GM19455 (cell line): ENCODE measurements around the gene MAP3K1.
"Not testable (repeated sequence)": the region's sequence is repeated elsewhere in the genome, so short reads cannot be mapped to it uniquely, and the experiment has no call there.

Experiments used
- ATAC-seq: cut with Tn5 transposase; IDR thresholded peaks from one replicate; pipeline ENCODE4 v1.9.1; 2021; ENCODE audit not compliant: unreplicated experiment

The MAP3K1 gene

DNA sequence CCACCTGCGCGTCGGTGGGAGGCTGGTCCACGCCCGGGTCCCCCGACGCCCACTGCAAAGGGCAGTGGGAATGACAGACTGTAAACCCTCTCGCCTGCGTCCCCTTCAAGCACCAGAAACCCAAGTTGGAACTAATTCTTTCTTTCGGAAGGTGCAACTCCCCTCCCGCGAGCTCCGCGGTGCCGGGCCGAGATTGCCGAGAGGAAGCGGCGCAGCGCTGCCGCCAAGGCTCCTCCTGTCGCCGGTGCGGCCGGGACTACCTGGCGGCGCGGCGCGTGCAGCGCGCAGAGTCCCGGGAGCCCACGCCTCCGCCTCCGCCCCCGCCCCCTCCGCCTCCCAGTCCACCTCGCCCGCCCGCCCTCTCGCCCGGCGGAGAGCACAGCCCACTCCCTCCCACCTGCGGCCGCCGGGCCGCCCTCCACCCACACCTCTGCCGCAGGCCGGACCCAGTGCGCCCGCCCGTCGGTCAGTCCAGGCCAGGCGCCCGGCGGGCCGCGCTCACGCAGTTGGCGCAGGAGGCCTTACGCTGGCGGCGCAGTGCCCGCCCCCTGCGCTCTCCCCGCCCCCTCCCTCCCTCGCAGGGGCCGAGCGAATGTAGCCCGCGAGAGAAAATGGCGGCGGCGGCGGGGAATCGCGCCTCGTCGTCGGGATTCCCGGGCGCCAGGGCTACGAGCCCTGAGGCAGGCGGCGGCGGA lies at the start of gene MAP3K1:
Gene MAP3K1 (plus strand): TSS at position 587 of the 695 bp plus-strand sequence. CDS start 25 bp downstream, at position 612.
- peak; percentile 61 for ATAC-seq

DNA sequence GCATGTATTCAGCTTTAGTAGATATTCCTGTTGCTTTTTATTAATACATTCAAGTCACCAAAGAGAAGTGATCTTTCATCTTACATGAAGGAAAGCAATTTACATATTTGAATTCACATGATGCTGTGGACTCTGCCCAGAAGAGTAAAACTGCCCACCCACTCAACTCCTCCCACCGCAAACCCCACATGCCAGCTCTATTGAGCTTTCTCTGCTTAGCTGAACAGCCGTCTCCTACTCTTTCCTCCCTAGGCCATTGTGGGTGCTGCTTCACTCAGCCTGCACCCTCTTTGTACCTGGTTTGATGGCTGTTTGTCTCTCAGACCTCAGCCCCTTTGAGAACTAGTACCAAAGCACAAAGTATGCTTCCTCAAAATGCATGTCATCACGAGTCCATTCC lies 48.4 kb upstream of the MAP3K1 start:
- ATAC-seq = no peak

DNA sequence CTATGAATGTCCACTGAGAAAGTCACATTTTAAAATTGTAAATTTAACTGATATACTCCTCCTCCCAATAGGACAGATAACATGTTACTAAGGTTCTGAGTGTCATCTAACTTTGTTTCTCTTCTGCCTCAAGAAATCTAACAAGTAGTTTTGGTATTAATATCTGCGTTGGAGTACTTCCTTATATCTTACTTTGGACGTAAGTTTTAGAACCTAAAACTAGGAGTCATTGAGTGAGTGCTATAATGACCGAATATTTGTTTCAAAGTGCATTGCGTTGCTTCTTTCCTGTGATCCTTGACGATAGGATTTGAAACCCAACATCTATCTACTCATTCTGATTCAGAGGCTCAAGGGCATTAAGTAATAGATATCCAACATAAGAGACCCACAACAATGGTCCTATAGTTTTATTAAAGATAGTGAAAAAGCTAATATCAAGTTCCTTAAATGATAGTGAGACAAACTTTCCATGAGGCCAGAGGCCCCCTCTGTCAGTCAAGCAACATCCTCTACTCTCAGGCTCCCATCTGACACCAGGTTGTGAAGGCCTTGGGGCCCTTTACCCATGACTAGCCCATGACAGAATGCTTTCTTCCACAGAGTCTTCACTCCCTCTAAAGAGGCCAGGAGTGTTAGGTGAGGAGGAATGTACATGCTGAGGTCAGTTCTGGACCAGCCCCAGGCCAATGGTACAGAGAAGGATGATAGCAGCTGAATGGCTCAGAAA lies 45.3 kb upstream of the MAP3K1 start:
- no peak for ATAC-seq

DNA sequence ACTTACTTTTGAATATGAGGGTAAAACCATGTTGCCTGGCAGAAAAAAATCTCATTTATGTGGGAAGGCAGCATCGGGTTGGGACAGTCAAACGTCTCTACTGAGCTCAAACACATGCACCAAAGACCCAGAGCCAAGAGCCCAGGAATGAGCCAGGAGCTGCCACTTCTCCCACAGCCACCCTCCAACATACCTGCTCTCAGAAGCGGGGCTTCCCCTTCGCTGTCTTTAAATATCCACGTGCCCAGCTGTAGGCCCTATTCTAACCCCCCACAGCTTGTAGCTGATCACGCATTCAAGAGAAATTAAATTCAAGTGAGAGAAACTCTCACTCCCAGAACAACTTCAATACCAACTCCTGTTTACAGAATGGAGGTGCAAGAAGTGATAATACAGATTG lies 42.6 kb upstream of the MAP3K1 start:
- ATAC-seq = no peak

DNA sequence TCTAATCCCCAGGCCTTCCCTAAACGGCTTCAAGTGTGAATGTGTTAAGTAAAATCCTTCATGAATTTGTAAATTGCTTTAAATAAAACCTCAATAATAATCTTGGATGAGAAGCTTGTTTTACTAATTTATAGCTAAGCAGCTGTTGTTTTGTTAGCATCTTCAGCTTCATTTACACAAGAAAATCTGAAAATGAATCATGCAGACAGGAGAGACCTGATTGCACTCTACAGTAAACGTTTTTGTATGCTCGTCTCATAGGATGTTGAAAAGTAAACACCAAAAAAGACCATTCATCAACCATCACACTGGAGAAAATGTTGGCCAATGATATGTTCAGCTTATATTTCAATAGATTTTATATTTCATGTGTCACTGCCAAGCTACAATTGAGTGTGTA lies 40.4 kb upstream of the MAP3K1 start:
- no peak for ATAC-seq

DNA sequence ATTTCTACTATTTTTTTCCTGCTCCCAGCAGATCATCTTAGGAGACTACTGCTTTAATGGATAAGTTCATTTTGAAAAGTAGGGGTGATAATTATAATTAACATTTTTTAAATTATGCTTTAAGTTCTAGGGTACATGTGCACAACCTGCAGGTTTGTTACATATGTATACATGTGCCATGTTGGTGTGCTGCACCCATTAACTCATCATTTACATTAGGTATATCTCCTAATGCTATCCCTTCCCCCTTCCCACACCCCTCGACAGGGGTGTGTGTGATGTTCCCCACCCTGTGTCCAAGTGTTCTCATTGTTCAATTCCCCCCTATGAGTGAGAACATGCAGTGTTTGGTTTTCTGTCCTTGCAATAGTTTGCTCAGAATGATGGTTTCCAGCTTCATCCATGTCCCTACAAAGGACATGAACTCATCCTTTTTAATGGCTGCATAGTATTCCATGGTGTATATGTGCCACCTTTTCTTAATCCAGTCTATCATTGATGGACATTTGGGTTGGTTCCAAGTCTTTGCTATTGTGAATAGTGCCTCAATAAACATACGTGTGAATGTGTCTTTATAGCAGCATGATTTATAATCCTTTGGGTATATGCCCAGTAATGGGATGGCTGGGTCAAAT lies 39.0 kb upstream of the MAP3K1 start:
- not testable (repeated sequence) for ATAC-seq

DNA sequence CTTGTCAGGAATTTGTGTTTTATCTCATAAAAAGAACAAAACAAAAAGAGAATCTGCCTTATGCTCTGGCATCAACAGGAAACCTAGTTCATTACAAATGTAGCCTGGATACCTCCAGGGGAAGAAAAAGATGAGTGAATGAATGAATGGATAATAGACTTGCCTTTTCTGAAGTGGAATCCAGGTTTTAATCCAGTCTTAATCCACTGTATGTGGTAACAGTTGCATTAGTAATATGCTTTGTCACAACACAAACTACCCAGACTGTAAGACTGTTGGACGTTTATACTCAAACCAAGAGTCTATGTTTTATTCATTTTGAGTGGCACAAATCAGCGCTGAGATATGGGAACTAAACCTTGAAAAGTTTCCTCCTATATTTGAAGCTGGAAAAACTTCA lies 32.1 kb upstream of the MAP3K1 start:
- no peak for ATAC-seq

DNA sequence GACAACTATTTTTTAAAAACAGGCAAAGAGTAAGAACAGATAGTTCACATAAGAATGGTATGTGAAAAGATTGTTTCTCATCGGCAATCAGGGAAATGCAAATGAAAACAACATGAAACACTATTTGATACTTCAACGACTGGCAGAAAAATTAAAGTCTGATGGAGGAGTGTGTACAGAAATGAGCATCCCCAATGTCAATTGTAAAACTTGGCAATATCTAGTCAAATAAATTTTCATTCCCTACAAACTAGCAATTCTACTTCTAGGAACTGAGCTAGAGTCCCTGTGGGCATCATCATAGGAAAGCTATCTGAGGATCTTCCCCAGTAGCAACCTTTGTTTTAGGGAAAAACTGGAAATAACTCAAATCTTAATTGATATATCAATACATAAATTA lies 29.0 kb upstream of the MAP3K1 start:
- no peak for ATAC-seq

DNA sequence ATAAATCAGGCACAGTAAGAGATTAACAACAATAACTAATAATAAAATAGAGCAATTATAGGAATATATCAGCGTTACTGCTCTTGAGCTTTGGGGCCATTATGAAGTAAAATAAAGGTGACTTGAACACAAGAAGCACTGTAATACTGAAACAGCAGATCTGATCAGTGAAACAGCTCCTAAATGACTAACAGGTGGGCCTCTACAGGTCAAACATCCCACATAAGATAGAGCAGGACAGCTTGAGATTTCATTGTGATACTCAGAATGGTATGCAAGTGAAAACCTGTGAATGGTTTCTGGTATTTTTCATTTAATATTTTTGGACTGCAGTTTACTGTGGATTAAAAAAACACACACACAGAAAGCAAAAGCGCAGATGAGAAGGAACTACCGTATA lies 24.0 kb upstream of the MAP3K1 start:
- ATAC-seq = no peak

DNA sequence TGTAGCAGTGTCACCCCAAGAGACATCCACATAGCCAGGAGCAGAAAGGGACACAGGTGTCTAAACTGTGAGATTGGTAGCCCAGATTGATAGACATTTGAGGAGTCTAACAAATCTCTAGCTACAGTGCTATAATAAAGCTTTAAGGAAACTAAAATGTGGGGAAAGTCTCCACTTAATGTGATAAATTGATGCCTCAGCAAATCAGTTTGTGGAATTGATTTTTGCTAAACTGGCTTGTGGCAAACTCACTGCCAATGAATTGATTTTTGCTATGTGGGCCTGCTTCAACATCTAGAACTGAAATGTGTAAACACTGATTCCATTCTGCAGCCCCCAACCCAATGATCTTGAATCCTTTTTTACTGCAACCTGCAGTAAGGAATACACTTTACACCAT lies 16.8 kb upstream of the MAP3K1 start:
- no peak for ATAC-seq

DNA sequence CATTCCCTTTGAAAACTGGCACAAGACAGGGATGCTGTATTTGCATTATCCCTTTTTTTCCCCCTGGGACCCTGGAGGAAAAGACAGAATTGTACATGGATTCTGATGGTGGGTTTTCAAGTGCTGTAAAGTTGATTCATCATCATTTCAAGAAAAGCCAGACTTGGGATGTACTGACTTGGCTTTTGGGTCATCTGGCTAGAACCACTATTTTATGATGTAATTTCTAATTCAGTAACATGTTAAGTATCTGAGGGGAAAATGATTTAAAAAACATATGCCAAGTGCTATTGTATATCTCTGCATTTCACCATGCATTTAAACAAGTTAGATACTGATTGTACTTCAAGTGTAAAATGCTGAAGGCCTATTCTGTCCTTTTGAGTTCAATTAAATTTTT lies 15.2 kb upstream of the MAP3K1 start:
- ATAC-seq = no peak

DNA sequence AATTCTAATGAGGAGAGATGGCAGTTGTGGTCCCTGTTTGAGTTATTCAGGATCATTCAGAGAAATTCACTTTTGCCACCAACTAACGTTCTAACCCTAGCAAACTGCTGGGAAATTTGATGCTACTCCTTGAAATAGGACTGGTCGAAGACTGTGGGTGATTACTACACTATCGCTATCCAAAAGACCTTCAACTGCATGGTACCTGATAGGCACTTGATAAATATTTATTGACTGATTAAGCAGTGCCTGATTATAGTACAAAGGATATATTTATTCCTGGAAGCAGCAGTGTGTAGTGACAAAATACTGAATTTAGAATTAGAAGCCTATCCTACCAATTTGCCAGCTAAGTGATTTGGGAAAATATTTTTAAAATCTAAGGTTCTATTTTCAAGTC lies 14.1 kb upstream of the MAP3K1 start:
- no peak for ATAC-seq

DNA sequence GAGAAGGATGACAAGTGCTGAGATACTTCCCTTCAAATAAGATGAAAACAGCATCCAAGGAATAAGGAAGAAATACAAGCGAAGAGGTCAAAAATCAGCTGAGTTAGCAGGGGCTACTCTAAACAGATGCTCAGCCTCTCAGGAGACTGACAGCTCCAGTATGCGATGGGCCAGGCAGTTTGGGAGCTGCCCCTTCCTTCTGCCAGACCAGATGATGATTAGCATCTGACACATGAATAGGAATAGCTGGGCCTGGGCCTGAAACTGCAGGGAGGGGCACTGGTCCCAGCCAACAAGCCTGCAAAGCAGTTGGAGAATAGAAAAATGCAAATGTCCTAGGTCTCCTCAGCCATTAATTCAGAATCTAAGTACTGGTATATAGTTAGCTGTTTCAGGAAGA lies 13.1 kb upstream of the MAP3K1 start:
- no peak for ATAC-seq

DNA sequence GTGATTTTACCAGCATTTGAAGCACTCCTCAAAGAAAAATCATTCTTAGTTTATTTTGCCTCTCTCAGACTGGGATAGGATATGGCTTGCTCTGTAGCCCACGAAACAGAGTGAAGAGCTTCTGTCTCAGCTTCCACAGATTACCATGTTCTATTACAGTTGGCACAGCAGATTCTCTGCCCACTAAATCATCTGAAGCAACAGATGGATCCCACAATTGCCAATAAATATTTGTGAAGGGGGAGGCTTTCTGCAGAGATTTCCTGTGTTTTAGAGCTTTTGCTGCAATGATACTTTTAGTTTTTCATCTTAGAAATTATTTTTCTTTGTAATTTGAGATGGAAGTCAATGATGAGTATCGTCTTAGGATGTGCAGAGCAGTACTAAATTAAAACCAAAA lies 12.3 kb upstream of the MAP3K1 start:
- no peak for ATAC-seq

DNA sequence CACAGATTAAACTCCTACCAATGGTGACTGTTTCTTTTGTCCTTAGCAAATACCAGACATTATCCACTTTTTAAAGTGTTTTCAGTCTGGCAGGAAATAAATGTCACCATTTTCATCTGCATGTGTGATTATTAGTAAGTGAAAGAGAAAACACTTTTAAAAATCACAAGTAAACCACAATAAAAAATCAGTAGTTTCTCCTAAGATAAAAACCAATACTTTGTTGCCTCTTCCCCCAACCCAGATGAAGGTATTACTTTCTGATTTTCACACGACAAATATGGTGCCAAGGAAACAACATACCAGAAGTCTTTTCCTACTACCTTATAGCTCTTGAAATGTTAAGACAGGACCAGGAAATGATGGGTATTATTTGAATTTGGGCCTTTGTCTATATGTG lies 11.5 kb upstream of the MAP3K1 start:
- no peak for ATAC-seq

DNA sequence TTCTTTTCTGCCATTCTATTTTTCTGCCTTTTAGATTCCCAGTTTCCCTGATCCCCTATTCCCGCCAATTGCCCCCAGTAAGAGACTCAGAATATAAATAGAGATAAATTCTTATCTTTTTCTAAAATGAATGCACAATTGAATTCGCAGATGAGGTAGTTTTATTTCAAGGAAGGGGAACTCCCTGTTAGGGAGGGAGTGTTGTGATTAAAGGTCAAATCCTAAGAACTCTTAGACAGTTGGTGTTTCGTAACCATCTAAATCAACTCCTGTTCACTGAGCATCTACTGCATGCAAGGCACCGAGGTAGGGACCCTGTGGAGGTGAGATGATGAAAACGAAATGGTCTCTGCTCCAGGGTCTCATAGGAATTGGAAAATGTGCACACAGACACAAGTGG lies 7.7 kb upstream of the MAP3K1 start:
- no peak for ATAC-seq

DNA sequence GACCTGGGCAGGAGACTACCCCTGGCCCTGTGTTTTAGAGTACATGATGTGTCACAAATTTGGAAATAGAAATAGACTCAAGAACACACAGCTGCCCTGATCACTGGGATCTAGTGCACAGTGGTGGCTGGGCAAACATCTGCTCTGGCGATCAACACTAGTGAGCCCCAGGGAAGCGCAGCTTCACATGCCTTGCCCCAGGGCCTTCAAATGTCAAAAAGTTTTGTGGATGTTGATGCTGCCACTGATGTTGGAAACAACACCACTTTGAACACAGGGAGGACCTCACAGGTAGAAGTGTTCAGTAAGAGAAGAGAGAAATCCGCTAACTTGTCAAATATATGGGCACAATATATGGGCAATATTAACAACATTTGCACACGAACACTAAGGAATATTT lies 7.1 kb upstream of the MAP3K1 start:
- ATAC-seq = no peak

DNA sequence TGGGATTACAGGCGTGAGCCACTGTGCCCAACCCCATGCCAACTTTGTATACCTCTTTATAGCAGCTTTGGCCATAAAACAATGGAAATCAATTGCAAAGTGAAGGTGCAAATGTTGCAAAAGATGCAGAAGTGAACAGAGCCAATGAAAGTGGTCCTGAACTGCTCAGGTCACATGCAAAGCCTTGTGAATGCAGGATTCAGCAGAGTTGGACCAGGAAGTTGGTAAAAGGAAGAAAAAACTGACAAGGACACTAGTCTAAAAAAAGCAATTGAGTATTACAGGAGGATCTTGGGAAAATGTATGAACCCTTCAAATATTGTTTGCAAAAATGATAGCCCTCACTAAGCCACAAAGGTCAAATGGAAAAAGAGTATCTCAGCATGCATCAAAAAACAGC lies 4.5 kb upstream of the MAP3K1 start:
- no peak for ATAC-seq

DNA sequence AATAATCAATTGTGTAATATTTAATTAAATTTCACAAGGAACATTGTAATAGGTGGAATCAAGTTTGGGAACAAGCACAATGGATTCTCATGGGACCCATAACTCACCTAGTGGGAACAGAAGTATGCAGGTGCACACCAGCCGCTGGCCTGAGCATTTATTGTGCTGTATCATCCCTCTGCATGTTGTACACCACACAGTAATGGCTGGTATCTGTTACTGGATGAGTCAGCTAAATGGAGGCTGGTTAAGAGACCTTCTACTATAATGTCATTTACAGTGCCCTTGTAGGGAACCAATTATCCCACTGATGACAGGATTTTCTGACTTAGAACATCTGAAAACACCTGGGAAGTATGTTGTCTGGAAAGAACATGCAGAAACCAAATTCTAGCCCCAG lies 3.2 kb upstream of the MAP3K1 start:
- ATAC-seq = no peak

DNA sequence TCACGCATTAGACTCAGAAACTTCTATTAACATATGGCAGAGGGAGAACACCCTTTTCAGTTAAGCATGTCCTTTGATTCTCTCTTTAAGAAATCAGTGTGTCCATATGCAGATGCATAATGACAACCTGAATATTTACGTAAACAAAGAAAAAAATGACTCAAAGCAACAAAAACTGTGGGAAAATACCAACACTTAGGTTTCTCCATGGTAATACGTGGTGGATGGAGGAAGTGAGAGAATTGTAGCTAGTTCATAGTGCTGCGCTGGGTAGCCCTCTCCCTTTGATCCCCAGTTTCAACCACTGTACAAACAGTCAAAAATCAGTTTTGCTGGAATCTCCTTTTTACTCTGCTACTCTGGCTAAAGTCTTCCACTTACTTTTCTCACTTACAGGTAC lies 2.0 kb upstream of the MAP3K1 start:
- no peak for ATAC-seq

DNA sequence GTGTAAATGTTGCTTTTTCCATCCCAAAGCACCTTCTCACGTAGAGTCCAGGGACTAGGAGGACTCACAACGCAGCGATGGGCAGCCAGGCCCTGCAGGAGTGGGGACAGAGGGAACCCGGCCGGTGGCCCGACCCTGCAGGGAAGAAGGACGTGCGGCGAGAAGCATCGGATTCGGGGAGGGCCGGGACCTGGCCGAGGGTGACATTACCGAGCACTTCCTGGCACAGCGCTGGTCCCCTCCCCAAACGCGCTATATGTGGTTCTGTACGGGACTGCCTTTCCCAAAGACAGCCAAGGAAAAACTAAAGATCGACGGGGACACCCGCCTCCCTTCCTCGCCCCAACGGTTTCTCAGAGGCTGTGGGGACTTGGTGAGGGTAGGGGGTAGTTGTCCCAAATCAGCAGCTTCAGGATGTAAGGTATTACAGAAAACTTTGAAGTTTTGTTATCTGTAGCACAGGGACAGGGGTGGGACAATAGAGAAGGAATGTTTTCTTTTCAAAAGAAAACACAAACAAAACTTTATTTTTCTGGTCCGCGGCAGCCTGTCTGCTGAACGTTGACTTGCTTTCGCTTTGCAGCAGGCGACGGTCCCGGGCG lies 887 bp upstream of the MAP3K1 start:
- peak; percentile 0 for ATAC-seq
